Hematopoietic multipotent progenitor cell (in vitro differentiated cells): ENCODE results near the gene LIN28B. TPM values are rescaled to one million over a fixed set of nuclear protein-coding genes. Genes with fewer than 3 reads are reported as not detected.
"Not testable (repeated sequence)": the region's sequence is repeated elsewhere in the genome, so short reads cannot be mapped to it uniquely, and the experiment has no call there.

ENCODE experiments used
- DNase-seq, 3 donors: peaks; one replicate each; pipeline ENCODE4 v3.0.0-alpha.2; 2011 to 2015; ENCODE audit warnings: low read depth in 2 of 3, low spot score in 2 of 3
- total RNA-seq: library from RNA; depleted of rRNA; stranded (reverse); fragments of >200 nt; gene quantifications from one replicate; pipeline ENCODE4 v1.2.3, GENCODE V29; 2012

The LIN28B gene
- total RNA-seq, 1 donor, result not detected

DNA sequence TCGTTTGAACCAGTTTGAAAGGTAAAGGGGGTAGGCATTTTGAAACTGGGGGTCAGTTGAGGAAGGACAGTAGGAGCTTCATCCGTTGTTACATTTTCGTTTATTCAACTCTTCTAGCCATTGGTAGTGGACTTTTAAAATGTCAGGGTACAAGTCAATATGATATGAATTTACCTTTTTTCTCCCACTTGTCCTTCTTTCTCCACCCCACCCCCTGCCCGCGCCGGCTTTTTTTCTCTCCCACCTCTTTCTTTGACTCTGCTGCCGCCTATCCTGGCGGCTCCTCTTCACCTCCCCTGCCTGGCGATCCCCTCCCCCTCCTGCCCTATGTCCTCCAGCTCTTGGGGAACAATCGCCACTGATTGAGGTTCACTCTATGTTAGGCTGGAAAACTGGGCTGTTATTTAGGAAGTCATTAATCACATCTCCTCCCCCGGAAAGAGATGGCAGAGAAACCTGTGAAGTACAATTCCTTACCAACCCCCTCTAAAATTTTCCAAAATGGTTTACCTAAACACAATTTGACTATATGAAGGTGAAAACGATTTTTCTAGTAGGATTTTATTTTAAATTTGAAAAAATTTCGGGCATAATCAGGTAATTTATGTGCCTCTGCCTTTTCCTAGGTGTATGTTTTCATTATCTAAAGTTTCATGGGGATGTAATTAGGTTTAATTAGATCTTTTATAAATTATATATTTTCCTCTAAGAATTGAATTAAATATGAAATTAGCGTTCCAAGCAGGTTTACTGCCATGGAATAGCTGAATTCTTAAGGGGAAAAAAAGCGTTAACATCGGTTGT is 778 bp upstream of the LIN28B start:
- DNase-seq, result peak in 1 of 3 donors; percentile 18

DNA sequence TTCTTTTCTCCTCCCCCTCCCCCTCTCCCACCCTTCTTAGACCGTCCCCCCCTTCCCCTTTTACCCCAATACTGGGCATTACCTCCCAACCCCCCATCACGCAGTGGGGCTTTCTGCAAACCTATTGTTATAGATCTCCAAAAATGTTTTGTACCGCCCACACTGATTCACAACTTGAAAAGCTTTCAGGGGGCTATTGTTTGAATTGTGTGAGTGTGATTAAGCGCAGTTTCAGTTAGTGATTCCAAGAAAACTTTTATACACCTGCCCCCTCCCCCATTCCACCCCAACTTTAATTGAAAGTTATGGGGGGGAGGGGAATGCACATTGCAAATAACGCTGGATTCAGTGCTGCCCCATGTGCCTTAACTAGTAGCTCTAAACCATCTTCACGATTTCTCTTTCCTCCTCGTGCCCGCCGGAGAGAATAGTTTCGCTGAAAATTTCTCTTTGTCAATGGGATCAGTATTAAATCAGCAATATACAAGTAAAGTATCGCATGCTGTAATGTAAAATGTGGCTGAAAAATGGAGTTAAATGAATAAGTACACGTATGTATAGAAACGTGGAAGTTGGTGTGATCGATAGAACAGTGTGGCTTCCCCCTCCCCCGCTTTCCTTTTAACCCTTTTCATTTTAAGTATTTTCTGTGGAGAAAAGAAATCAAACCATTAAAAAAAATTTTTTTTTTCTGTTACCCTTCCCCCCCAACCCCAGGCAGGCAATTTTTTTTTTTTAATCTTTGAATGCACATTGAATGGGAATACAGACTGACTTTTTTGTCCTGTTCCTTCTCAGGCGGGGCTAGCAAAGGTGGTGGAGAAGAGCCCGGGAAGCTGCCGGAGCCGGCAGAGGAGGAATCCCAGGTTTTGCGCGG is 632 bp downstream of the LIN28B start:
- DNase-seq, result peak in 1 of 3 donors; percentile 9

DNA sequence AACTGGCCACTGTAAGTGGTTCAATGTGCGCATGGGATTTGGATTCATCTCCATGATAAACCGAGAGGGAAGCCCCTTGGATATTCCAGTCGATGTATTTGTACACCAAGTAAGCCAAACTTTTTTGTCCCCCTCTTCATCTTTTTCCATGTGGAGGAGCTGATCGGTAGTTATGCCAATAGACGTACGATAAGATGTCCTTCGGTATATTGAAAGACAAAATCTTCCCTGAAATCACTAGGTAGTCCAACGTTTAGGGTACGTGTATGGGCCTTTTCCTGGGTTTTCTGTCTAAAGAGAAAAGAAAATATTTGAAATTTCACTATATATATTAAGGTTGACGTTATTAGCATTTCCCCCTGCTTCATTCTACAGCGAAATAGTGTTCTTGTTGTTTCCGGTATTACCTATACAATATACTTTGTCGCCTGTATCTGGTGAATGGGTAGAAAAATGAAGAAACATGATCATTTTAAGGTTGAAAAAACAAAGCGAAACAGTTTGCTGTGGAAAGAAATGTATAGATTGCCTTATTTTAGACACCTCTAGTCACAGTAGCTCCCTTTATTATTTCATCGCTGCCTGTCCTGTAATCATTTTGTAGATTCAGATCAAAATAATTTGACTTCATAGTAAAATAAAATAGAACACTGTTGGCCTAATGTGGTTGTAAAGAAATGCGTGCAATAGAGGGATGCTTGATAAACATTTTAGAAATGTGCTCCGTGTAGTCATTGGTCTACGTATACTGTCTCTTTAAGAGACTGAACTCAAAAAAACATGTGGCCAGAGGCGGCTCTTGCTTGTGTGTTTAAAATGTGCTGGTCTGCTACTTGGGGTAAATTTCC is 1.5 kb downstream of the LIN28B start:
- peak in 1 of 3 donors; percentile 33 for DNase-seq

DNA sequence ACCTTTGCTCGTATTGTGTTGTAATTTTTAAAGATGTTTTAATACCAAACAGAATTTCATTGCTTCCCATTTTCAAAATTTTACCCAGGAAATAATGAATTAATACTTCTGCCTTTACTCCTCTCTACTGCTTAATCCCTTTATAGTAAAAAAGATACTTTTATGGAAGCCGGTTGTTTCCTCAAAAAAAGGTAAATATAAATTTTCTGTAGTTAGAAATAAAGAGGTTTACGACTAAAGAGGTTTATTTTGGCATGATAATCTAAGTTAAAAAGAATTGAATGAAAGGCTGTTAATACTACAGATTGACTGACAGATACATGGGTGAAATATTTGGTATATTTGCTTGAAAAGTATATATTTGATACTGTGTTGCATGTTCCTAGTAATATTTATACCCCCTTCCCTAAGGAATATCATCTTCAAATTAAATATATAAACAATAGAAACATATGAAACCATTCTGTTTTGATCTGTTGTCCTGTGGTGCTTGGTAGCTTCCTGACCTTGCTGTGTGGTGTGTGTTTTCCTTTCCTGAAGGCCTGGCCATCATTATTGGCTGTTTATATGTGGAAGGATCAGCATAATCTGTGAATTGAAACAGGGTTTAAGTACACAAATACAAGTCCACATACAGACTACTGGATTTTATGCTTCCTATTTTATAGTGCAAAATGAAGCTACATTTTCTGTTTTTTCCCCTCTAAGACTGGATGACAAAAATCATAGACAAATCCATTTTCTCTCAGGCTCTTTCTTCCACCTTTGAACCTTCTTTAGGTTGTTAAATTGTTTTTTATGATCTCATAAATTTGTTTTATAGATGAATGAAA is 2.3 kb downstream of the LIN28B start:
- no peak for DNase-seq

DNA sequence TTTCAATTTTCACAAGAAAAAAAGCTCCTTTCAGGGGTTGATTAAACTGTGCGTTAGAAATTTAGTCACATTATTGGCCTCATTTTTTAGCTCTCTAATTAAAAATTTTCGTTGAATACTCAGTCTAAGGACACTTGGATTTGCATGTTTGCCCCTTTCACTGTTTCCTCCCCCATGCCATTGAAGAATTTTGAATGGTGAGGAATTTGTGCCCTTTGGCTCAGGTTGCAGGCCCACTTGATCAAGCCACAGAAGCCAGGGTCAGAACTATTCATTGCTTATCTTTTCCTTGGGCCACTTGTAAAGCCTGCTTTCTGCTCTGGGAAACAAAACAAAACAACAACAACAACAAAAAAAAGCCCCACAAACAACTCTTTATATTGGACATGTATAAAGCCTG is 12.2 kb downstream of the LIN28B start:
- DNase-seq, result no peak

DNA sequence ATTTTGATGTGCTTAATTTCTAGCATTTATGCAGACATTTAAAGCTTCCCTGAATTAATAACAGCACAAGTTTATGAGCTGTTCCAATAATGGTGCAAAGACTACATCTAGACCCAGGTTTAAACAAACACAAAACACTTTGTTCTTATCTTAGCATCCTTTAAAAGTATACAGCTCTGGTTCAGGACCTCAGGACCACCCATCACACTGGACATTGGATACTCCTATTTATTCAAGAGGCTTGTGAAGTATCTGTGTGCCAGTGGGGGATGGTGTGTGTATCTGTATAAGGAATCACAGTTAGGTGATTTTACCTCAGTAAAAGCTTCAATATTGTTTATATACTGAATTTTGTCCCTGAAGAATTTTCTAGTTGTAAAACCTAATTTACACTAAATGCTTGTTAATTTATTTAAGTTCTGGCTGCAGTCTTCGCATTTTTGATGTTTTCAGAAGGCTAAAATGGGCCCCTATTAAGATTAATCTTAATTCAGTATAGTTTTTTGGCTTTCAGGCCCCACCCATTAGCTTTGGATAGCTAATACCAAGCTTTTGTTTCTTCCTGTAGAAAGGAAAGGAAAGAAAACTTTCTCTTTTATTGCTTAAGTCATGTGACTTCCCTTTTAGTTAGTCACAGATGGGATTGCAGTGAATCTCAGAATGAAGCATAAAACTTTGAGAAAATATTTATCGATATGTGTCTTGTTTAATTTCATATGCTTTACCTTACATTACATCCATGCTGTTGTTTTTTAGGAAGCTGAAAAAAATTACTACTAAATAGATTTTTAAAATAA is 13.1 kb downstream of the LIN28B start:
- no peak for DNase-seq

DNA sequence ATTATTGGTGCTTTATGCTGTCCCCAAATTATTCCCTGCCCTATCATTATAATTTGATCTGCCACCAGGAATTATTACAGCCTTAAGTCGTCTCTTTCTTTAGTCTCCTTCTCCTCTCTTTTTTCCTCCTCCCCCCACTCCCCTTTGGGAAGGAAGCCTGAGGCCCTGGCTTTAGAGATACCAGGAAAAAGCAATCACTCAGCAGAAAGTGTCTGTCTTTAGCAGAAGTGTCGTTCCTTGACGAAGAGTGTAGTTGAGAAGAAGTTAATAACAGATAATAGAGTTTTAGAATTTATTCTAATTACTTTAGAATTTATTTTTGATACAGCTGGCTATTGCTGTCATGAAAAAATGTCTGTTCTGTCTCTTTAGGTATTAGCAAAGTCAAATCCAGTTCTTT is 16.5 kb downstream of the LIN28B start:
- DNase-seq, result no peak

DNA sequence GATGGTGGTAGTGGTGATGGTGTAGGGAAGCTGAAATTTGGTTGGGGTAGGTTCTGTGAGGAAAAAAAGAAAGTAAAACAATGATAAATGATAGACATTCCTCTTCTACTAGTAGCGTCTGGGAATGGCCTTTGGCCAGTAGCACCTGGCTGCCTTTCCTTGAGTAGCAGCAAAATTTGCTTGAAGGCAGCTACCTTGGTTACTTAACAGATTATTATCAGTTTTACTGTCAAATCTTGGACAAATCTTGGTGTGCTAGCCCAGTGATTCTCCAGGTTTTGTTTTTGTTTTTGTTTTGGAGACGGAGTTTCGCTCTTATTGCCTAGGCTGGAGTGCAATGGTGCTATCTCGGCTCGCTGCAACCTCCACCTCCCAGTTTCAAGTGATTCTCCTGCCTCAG is 26.4 kb downstream of the LIN28B start:
- DNase-seq, result no peak

DNA sequence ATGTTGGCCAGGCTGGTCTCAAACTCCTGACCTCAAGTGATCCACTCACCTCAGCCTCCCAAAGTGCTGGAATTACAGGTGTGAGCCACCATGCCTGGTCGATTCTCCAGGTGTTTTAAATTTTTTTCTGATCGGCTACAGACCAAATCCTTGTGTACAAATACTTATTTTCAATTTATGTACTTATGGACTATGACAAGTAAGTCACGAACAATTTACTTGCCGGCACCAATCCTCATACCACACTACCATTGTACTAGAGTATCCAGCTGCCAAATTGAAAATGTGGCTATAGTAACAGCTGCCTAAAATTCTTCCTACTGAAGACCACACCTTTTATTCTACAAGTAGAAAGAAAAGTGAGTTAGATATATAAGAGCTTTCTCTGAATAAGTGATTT is 26.9 kb downstream of the LIN28B start:
- DNase-seq, result no peak

DNA sequence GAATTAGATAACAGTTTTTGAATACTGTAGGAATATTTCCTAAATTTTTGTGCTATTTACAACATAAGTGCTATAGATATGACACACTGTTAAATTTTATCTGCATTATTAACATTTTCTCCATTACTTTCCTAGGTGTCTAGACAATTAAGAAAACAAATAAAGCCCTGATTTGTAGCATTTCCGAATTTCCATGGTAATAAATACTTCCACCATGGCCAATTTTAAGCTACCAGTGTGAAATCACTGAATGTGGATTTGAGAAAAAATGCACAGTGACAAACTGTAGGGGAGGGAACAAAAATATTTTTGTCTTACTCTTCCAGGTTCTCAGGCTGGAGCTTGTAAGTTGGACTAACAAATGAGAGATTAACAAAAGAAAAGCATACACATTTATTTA is 27.9 kb downstream of the LIN28B start:
- DNase-seq, result no peak

DNA sequence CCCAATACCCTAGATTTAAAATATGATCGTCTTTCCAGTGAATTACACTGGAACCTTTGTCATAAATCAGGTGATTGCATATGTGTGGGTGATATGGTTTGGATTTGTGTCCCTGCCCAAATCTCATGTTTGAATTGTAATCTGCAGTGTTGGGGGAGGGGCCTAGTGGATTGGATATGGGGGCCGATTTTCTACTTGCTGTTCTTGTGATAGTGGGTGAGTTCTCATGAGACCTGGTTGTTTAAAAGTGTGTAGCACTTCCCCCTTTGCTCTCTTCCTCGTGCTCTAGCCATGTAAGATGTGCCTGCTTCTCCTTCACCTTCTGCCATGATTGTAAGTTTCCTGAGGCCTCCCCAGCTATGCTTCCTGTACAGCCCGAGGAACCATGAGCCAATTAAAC is 29.0 kb downstream of the LIN28B start:
- not testable (repeated sequence) for DNase-seq

DNA sequence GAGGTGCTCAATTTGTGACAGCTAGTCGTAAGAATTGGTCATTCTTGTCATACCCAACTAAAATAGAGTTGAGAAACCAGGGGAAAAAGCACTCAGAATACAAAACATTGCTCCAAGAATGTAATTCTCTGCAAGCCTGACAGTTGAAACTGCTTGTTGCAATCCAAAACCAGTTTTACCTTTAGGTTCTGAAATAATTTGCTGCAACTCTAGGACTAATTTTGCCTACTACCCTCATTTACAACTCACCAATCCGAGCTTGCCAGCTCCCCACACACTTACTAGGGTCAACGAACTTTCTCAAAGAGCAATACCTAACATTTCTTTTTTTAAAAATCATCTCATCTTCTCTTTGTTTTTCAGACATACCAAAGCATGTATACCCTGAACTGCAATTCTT is 29.7 kb downstream of the LIN28B start:
- DNase-seq, result no peak

DNA sequence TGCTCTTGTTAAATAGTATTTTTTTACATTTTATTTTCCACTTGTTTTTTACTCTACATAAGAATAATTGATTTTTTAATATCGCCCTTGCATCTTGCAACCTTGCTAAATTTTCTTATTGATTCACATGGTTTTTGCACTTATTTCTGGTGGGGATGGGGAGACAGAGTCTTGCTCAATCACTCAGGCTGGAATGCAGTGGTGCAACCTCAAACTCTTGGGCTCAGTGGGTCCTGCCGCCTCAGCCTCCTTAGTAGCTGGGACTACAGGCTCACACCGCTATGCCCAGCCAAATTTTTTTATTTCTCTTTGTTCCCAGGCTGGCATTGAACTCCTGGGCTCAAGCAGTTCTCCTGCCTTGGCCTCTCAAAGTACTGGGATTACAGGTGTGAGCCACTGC is 30.3 kb downstream of the LIN28B start:
- DNase-seq, result no peak

DNA sequence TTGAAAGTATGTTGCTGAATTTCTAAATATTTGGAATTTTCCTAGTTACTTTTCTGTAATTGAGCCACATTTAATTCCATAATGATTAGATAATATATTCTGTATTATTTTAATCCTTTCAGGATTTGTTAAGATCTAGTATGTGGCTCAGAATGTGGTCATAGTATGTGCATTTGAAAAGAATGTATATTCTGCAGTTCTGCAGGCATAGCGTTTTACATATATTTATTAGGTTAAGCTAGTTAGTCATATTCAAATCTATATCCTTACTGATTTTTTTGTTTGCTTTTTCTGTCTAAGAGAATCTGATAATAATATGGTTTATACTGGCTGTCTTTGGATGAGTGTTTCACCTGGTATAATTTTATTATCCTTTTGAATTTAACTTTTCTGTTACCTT is 33.2 kb downstream of the LIN28B start:
- DNase-seq, result no peak

DNA sequence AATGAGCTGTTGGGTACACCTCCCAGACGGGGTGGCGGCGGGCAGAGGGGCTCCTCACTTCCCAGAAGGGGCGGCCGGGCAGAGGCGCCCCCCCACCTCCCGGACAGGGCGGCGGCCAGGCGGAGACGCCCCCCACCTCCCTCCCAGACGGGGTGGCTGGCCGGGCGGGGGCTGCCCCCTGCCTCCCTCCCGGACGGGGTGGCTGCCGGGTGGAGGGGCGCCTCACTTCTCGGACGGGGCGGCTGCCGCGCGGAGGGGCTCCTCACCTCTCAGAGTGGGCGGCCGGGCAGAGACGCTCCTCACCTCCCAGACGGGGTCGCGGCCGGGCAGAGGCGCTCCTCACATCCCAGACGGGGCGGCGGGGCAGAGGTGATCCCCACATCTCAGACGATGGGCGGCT is 34.2 kb downstream of the LIN28B start:
- DNase-seq, result not testable (repeated sequence)

DNA sequence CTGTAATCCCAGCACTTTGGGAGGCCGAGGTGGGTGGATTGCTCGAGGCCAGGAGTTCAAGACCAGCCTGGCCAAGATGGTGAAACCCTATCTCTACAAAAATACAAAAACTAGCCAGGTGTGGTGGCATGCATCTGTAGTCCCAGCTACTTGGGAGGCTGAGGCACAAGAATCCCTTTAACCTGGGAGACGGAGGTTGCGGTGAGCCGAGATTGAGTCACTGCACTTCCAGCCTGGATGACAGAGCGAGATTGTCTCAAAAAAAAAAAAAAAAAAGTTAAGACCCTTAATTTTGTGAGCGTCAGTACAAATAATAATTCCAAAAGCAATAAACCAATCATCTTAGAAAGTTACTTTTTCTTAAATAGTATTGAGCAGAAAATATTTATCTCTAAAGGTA is 36.7 kb downstream of the LIN28B start:
- DNase-seq, result not testable (repeated sequence)

DNA sequence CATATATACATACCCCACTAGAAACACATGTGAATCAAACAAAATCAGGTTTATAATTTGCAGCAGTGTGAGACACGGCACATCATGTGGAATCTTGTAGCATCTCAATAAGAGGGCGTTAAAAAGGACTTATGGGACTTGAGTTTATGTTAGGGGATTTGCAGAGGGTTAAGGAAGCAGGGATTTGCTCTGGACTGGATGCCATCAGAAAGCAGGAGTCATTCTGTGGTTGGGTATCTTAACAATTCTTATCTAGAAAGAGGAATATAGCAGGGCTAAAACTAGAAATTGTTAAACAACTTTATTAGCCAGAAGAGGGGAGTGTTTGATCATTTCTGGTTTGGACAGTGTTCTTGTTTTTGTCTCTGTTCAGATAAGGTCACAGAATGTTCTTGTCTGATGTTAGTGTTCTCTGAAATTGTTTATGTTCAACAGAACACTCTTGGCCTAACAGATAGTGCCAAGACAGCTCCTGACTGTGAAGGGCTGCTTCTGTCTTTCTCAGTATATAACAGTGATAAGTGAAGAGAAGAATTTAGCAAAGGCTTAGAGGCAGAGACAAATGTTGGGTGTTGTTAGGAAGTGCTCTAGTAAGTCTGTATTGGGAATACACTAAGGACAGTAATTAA is 39.2 kb downstream of the LIN28B start:
- DNase-seq, result peak in 2 of 3 donors; percentile 14 to 41

DNA sequence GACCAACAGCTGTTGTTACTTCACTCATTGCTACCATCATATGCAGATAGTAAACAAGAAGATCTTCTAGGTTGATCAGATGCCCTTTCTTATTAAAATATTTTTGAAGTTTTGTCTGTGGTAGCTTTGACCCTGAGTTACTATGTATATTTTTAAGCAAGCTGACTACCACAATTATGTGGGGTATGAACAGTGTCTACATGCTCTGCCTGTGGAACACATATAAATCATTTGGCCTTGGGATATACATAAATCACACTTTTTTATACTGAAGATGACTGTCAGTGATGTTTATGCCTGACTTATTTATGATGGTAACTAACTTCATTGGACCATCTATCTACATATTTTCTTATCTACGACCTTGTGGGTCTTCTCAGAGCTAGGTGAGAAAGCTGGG is 44.2 kb downstream of the LIN28B start:
- DNase-seq, result no peak

DNA sequence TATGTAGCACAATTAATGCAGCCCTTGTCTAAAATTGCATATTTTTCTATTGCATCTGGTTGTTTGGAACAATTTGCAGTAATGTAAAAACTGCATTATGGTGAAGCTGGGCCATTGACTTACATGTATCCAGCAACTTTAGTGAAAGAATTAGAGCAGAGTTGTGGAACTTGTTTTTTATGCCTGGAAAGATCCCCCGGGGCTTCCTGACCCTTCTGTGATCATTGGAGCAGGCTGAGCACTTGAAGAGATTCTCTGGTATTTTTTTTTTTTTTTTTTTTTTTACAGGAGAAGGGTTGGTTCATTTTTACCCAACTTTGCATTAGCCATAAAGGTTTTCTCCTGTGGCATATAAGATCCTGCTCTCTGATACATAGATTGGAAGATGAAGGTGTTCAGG is 45.0 kb downstream of the LIN28B start:
- no peak for DNase-seq
